IMR-90 (cell line): ENCODE results near the gene GPC6. TPM values are rescaled to one million over a fixed set of nuclear protein-coding genes. Genes with fewer than 3 reads are reported as not detected.

Experiments
- ATAC-seq: fragments of 200-7000 bp; cut with Tn5 transposase; 2 replicates; pipeline ENCODE4 v1.9.1; 2020; ENCODE audit warnings: low read depth, mild to moderate bottlenecking, moderate library complexity
- BruUV-seq: library from RNA; stranded (reverse); fragments of 400-500 nt; replicated peaks from 2 replicates; lab custom pipeline; 2021; lab: Mats Ljungman, UMichigan
- CTCF ChIA-PET: fragments of 300-600 bp; formaldehyde crosslinking; extraction: SDS; loops from one replicate; lab custom pipeline; 2021; ENCODE audit warnings: antibody characterized with exemption; lab: Yijun Ruan, JAX
- POLR2A ChIA-PET: fragments of 300-600 bp; sonication (Branson Sonifier 250); formaldehyde crosslinking; loops from one replicate; lab custom pipeline; 2022; ENCODE audit warnings: antibody characterized with exemption; ENCODE audit not compliant: unreplicated experiment; lab: Charles Lee
- DNase-seq: peaks from one replicate; pipeline ENCODE4 v3.0.0; 2013
- H2AFZ ChIP-seq: replicated peaks from 2 replicates; pipeline ENCODE3; 2013; ENCODE audit warnings: low read length, mild to moderate bottlenecking; ENCODE audit not compliant: poor library complexity
- H2AK5ac ChIP-seq: 2 replicates; pipeline ENCODE4 v1.6.1; 2013; ENCODE audit warnings: low read depth, low read length, inconsistent platforms
- H2AK9ac ChIP-seq: replicated peaks from 2 replicates; pipeline ENCODE3; 2013; ENCODE audit warnings: mild to moderate bottlenecking, low read depth, low read length, moderate library complexity; ENCODE audit not compliant: poor library complexity
- H2BK120ac ChIP-seq: 2 replicates; pipeline ENCODE4 v1.6.1; 2013; ENCODE audit warnings: low read depth, low read length, inconsistent platforms
- H2BK15ac ChIP-seq: 3 replicates; pipeline ENCODE4 v1.6.1; 2013; ENCODE audit warnings: low read depth, low read length, inconsistent platforms
- H2BK20ac ChIP-seq: 2 replicates; pipeline ENCODE4 v1.6.1; 2013; ENCODE audit warnings: low read depth, mild to moderate bottlenecking, inconsistent platforms, low read length, moderate library complexity
- H2BK5ac ChIP-seq: 2 replicates; pipeline ENCODE4 v1.6.1; 2013; ENCODE audit warnings: mild to moderate bottlenecking, low read depth, low read length, inconsistent platforms; ENCODE audit not compliant: poor library complexity, severe bottlenecking
- H3K14ac ChIP-seq: replicated peaks from 2 replicates; pipeline ENCODE4 v1.6.1; 2013; ENCODE audit warnings: low read depth, low read length, inconsistent platforms
- H3K18ac ChIP-seq: 2 replicates; pipeline ENCODE4 v1.6.1; 2013; ENCODE audit warnings: low read depth, low read length, control low read depth
- H3K23ac ChIP-seq: 2 replicates; pipeline ENCODE4 v1.6.1; 2013; ENCODE audit warnings: low read depth, low read length, inconsistent platforms
- H3K27ac ChIP-seq: 2 replicates; pipeline ENCODE4 v1.5.1; 2013; ENCODE audit warnings: mild to moderate bottlenecking, control low read depth, low read length; ENCODE audit not compliant: insufficient read depth
- H3K27me3 ChIP-seq: 2 replicates; pipeline ENCODE4 v1.6.1; 2013; ENCODE audit warnings: low read length; ENCODE audit not compliant: control insufficient read depth, insufficient read depth
- H3K36me3 ChIP-seq: 2 replicates; pipeline ENCODE4 v1.6.1; 2013; ENCODE audit warnings: low read length, mixed read lengths; ENCODE audit not compliant: control insufficient read depth, insufficient read depth
- H3K4ac ChIP-seq: 2 replicates; pipeline ENCODE4 v1.6.1; 2013; ENCODE audit warnings: low read depth, low read length, inconsistent platforms
- H3K4me1 ChIP-seq: 2 replicates; pipeline ENCODE4 v1.6.1; 2013; ENCODE audit warnings: low read length, mixed read lengths; ENCODE audit not compliant: control insufficient read depth, insufficient read depth
- H3K4me2 ChIP-seq: 2 replicates; pipeline ENCODE4 v1.6.1; 2013; ENCODE audit warnings: low read depth, mild to moderate bottlenecking, control low read depth, low read length, moderate library complexity
- H3K4me3 ChIP-seq: 2 replicates; pipeline ENCODE4 v1.5.1; 2013; ENCODE audit warnings: low read depth, mild to moderate bottlenecking, control low read depth, low read length, moderate library complexity; ENCODE audit not compliant: insufficient read depth
- H3K56ac ChIP-seq: 2 replicates; pipeline ENCODE4 v1.6.1; 2013; ENCODE audit warnings: low read length, inconsistent platforms; ENCODE audit not compliant: insufficient read depth; ENCODE audit errors: extremely low read depth
- H3K79me1 ChIP-seq, 2 experiments: 2 replicates each; pipeline ENCODE4 v1.6.1; 2013; ENCODE audit warnings: low read length in 2 of 2, inconsistent platforms in 1 of 2, low read depth in 1 of 2
- H3K9ac ChIP-seq: 2 replicates; pipeline ENCODE4 v1.6.1; 2013; ENCODE audit warnings: low read depth, low read length, control low read depth
- H3K9me1 ChIP-seq: 2 replicates; pipeline ENCODE4 v1.6.1; 2013; ENCODE audit warnings: low read length, inconsistent platforms; ENCODE audit not compliant: insufficient read depth
- H3K9me3 ChIP-seq: 2 replicates; pipeline ENCODE4 v1.6.1; 2013; ENCODE audit warnings: low read length; ENCODE audit not compliant: control insufficient read depth, insufficient read depth
- H4K20me1 ChIP-seq: 2 replicates; pipeline ENCODE4 v1.6.1; 2013; ENCODE audit warnings: low read length, inconsistent platforms; ENCODE audit not compliant: insufficient read depth
- H4K5ac ChIP-seq: 2 replicates; pipeline ENCODE4 v1.6.1; 2013; ENCODE audit warnings: mild to moderate bottlenecking, low read depth, low read length, control low read depth
- H4K8ac ChIP-seq, 2 experiments: 2 replicates each; pipeline ENCODE4 v1.6.1; 2013; ENCODE audit warnings: low read depth in 2 of 2, low read length in 2 of 2, control low read depth in 1 of 2, inconsistent platforms in 1 of 2
- H4K91ac ChIP-seq: 2 replicates; pipeline ENCODE4 v1.6.1; 2013; ENCODE audit warnings: low read depth, low read length, inconsistent platforms; ENCODE audit not compliant: insufficient read depth
- BHLHE40 ChIP-seq: fragments of 150-350 bp; IDR thresholded peaks from 2 replicates; pipeline ENCODE4 v1.6.1; 2016; ENCODE audit warnings: mild to moderate bottlenecking, low read depth, low read length
- CEBPB ChIP-seq: IDR thresholded peaks from 2 replicates; pipeline ENCODE4 v1.6.1; 2012; ENCODE audit warnings: low read depth, low read length, improper control_type of control experiment
- CHD1 ChIP-seq: IDR thresholded peaks from 2 replicates; pipeline ENCODE4 v1.6.1; 2012; ENCODE audit warnings: low read depth, low read length, improper control_type of control experiment
- FOS ChIP-seq: fragments of 150-350 bp; IDR thresholded peaks from 2 replicates; pipeline ENCODE4 v1.6.1; 2016; ENCODE audit warnings: low read depth, low read length
- MAFK ChIP-seq: IDR thresholded peaks from 2 replicates; pipeline ENCODE4 v1.6.1; 2012; ENCODE audit warnings: low read depth, low read length, improper control_type of control experiment
- MAZ ChIP-seq: IDR thresholded peaks from 2 replicates; pipeline ENCODE4 v1.6.1; 2012; ENCODE audit warnings: low read depth, mild to moderate bottlenecking, low read length, improper control_type of control experiment, moderate library complexity, borderline replicate concordance
- MXI1 ChIP-seq: IDR thresholded peaks from 2 replicates; pipeline ENCODE4 v1.6.1; 2012; ENCODE audit warnings: low read depth, mild to moderate bottlenecking, low read length, moderate library complexity, borderline replicate concordance
- NFE2L2 ChIP-seq: fragments of 150-350 bp; IDR thresholded peaks from 2 replicates; pipeline ENCODE4 v1.6.1; 2016; ENCODE audit warnings: low read depth, mild to moderate bottlenecking, low read length
- POLR2A ChIP-seq: IDR thresholded peaks from 2 replicates; pipeline ENCODE4 v1.6.1; 2012; ENCODE audit warnings: mild to moderate bottlenecking, low read depth, low read length
- RAD21 ChIP-seq: IDR thresholded peaks from 2 replicates; pipeline ENCODE4 v1.6.1; 2012; ENCODE audit warnings: low read length, improper control_type of control experiment
- RCOR1 ChIP-seq: IDR thresholded peaks from 2 replicates; pipeline ENCODE4 v1.6.1; 2012; ENCODE audit warnings: mild to moderate bottlenecking, low read length, improper control_type of control experiment; ENCODE audit not compliant: insufficient replicate concordance
- RFX5 ChIP-seq: IDR thresholded peaks from 2 replicates; pipeline ENCODE4 v1.8.0; 2012; ENCODE audit warnings: low read depth, mild to moderate bottlenecking, low read length, moderate library complexity
- SMC3 ChIP-seq: fragments of 150-350 bp; IDR thresholded peaks from 2 replicates; pipeline ENCODE4 v1.6.1; 2016; ENCODE audit warnings: low read depth, mild to moderate bottlenecking, antibody characterized with exemption, low read length, moderate library complexity
- WGBS, 2 experiments: methylation state at CpG; one replicate each; pipeline versions ENCODE4 v1.1.5 to v1.1.7; 2013; ENCODE audit warnings: missing lambda C conversion rate in 2 of 2; ENCODE audit not compliant: insufficient read length in 1 of 2; ENCODE audit errors: extremely low coverage in 2 of 2; 5-methylcytosine and 5-hydroxymethylcytosine counted together
- dilution Hi-C: fragments of 300-500 bp; cut with HindIII; formaldehyde crosslinking; loops from one replicate; pipeline ENCODE4 v1.14.3; 2018; ENCODE audit warnings: low sequenced_read_pairs; ENCODE audit not compliant: unreplicated experiment
- in situ Hi-C: fragments of 300-500 bp; cut with MboI; formaldehyde crosslinking; loops from 3 replicates; pipeline ENCODE4 v1.14.3; 2019; ENCODE audit warnings: low sequenced_read_pairs, inconsistent platforms, mixed read lengths
- intact Hi-C: fragments of 100-400 bp; cut with micrococcal nuclease; formaldehyde crosslinking; loops from 2 replicates; pipeline ENCODE4 v1.10.0; 2022
- polyA plus RNA-seq, 3 experiments: library from polyadenylated mRNA; depleted of rRNA; stranded (reverse); fragments of >200 nt; gene quantifications; 2 replicates each; pipeline ENCODE4 v1.2.3, GENCODE V29; 2012; ENCODE audit warnings: low replicate concordance in 1 of 3
- total RNA-seq: library from RNA; depleted of rRNA; stranded (reverse); fragments of >200 nt; gene quantifications from 2 replicates; pipeline ENCODE4 v1.2.3, GENCODE V29; 2012
- TF ChIP-seq, protein P1 (sequence below): fragments of 150-350 bp; IDR thresholded peaks from 2 replicates; pipeline ENCODE4 v1.6.1; 2016; ENCODE audit warnings: low read depth, mild to moderate bottlenecking, low read length, moderate library complexity, borderline replicate concordance
- TF ChIP-seq, protein P2 (sequence below): conservative IDR thresholded peaks from 2 replicates; pipeline ENCODE4 v1.5.1; 2012; ENCODE audit warnings: mild to moderate bottlenecking, low read depth, low read length, improper control_type of control experiment
- TF ChIP-seq, protein P3 (sequence below): fragments of 150-350 bp; IDR thresholded peaks from 2 replicates; pipeline ENCODE4 v1.6.1; 2017; ENCODE audit warnings: mild to moderate bottlenecking, antibody characterized with exemption, low read length, low read depth

Gene GPC6
- total and polyA plus RNA-seq, 2 of the 4 experiments (the other 2 are of a cell fraction), result 14.9 to 39.4 TPM

DNA sequence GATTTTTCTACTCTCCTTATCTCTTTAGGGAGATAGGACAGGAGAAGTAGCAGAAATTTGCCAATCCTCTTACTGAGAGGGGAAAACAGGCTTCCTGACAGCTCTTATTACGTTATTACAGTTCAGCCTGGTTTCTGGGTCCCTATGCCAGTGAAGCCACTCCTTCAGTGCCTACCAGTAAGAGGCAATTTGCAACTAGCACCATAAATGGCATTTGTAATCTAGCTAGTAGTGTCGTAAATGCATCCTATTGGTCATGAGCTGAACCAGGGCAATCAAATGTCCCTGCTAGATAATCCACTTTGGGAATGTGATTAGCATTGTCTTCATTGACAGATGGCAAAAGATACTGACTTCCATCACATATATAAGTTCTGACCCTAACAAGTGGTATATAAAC lies 824.1 kb downstream of the GPC6 start:
- TF ChIP-seq, protein P1, sequence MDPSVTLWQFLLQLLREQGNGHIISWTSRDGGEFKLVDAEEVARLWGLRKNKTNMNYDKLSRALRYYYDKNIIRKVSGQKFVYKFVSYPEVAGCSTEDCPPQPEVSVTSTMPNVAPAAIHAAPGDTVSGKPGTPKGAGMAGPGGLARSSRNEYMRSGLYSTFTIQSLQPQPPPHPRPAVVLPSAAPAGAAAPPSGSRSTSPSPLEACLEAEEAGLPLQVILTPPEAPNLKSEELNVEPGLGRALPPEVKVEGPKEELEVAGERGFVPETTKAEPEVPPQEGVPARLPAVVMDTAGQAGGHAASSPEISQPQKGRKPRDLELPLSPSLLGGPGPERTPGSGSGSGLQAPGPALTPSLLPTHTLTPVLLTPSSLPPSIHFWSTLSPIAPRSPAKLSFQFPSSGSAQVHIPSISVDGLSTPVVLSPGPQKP, result no peak
- no peak for TF ChIP-seq MXI1
- TF ChIP-seq CEBPB, result no peak
- TF ChIP-seq, protein P2, sequence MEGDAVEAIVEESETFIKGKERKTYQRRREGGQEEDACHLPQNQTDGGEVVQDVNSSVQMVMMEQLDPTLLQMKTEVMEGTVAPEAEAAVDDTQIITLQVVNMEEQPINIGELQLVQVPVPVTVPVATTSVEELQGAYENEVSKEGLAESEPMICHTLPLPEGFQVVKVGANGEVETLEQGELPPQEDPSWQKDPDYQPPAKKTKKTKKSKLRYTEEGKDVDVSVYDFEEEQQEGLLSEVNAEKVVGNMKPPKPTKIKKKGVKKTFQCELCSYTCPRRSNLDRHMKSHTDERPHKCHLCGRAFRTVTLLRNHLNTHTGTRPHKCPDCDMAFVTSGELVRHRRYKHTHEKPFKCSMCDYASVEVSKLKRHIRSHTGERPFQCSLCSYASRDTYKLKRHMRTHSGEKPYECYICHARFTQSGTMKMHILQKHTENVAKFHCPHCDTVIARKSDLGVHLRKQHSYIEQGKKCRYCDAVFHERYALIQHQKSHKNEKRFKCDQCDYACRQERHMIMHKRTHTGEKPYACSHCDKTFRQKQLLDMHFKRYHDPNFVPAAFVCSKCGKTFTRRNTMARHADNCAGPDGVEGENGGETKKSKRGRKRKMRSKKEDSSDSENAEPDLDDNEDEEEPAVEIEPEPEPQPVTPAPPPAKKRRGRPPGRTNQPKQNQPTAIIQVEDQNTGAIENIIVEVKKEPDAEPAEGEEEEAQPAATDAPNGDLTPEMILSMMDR, result no peak
- no peak for TF ChIP-seq RCOR1
- TF ChIP-seq NFE2L2, result no peak
- no peak for TF ChIP-seq RAD21
- TF ChIP-seq RFX5, result no peak
- no peak for TF ChIP-seq POLR2A
- TF ChIP-seq MAZ, result no peak
- TF ChIP-seq MAFK, result no peak
- TF ChIP-seq SMC3, result no peak
- TF ChIP-seq, protein P3, sequence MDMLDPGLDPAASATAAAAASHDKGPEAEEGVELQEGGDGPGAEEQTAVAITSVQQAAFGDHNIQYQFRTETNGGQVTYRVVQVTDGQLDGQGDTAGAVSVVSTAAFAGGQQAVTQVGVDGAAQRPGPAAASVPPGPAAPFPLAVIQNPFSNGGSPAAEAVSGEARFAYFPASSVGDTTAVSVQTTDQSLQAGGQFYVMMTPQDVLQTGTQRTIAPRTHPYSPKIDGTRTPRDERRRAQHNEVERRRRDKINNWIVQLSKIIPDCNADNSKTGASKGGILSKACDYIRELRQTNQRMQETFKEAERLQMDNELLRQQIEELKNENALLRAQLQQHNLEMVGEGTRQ, result no peak
- no peak for TF ChIP-seq CHD1
- TF ChIP-seq BHLHE40, result no peak
- no peak for TF ChIP-seq FOS
- Histone ChIP-seq H3K9me1 (no peaks in the 10 kb centered on the region), H2AFZ (no peak overlapping the region), H3K23ac (no peak overlapping the region), H3K36me3 (no peaks in the 10 kb centered on the region), H3K27ac (no peak overlapping the region), H4K5ac (no peak overlapping the region), H3K56ac (no peak overlapping the region), H3K9ac (no peak overlapping the region), H4K91ac (no peak overlapping the region), H3K4ac (no peak overlapping the region), H2BK5ac (no peak overlapping the region), H3K4me3 (no peak overlapping the region), H3K27me3 (no peaks in the 10 kb centered on the region), H3K79me1 (no peaks in the 10 kb centered on the region), H3K18ac (no peak overlapping the region), H3K4me1 (no peaks in the 10 kb centered on the region), H2BK15ac (no peak overlapping the region), H3K9me3 (no peaks in the 10 kb centered on the region), H4K20me1 (no peaks in the 10 kb centered on the region), H2BK120ac (no peak overlapping the region), H2AK5ac (no peak overlapping the region), H4K8ac (no peak overlapping the region), H3K4me2 (no peak overlapping the region), H2AK9ac (no peak overlapping the region), H3K14ac (no peak overlapping the region), H2BK20ac (no peak overlapping the region)
- dilution Hi-C loops, result no loop called here
- whole genome bisulfite sequencing, 2 experiments, result no CpG with 5 or more reads among the region's 2 CpGs
- intact Hi-C loops, result no loop called here
- BruUV-seq, result no TSS peak
- POLR2A ChIA-PET, result no interaction called here
- DNase-seq, result no peak
- in situ Hi-C loops, result no loop called here
- ATAC-seq, result no peak
- CTCF ChIA-PET, result interaction anchor here (0.6 kb wide), 1 partner anchor 12 kb away, joined by 3 read pairs; no protein-coding TSS in a partner anchor
